Stimulated activated CD8-positive, alpha-beta memory T cell treated with anti-CD3 and anti-CD28 coated beads, Interleukin-4, amount 100 ng/mL, for 24 hours (primary cell): ENCODE measurements around the gene SMARCA2.
A peak's percentile ranks its signal among the peaks of the same experiment; 100 is the strongest.
"Not testable (repeated sequence)": the region's sequence is repeated elsewhere in the genome, so short reads cannot be mapped to it uniquely, and the experiment has no call there.

Experiments used
- DNase-seq: peaks from one replicate; pipeline ENCODE4 v3.0.0-alpha.2; 2020; ENCODE audit warnings: low read depth

SMARCA2 gene

GRCh38 chr9:2144619-2145018 lies 129.5 kb downstream of the SMARCA2 start:
- DNase-seq = no peak

GRCh38 chr9:2145746-2146145 lies 130.6 kb downstream of the SMARCA2 start:
- DNase-seq = no peak

GRCh38 chr9:2146700-2147099 lies 131.6 kb downstream of the SMARCA2 start:
- DNase-seq = not testable (repeated sequence)

- no peak for DNase-seq
Observed at GRCh38 chr9:2150338-2150737, 135.2 kb downstream of the SMARCA2 start.

- DNase-seq = no peak
Observed at GRCh38 chr9:2151171-2151570, 136.0 kb downstream of the SMARCA2 start.

GRCh38 chr9:2152966-2153629 lies 138.0 kb downstream of the SMARCA2 start:
- DNase-seq = no peak

- no peak for DNase-seq
Observed at GRCh38 chr9:2153630-2154217, 138.6 kb downstream of the SMARCA2 start.

GRCh38 chr9:2154731-2155130 lies 139.6 kb downstream of the SMARCA2 start:
- no peak for DNase-seq

GRCh38 chr9:2155966-2156365 lies 140.8 kb downstream of the SMARCA2 start:
- DNase-seq = no peak

- DNase-seq = peak; percentile 19
Observed at GRCh38 chr9:2157277-2158110, 142.3 kb downstream of the SMARCA2 start.

- DNase-seq = no peak
Observed at GRCh38 chr9:2158111-2158610, 143.0 kb downstream of the SMARCA2 start.

- no peak for DNase-seq
Observed at GRCh38 chr9:2158766-2159430, 143.8 kb downstream of the SMARCA2 start.

GRCh38 chr9:2159521-2160454 lies 144.6 kb downstream of the SMARCA2 start:
- DNase-seq = no peak

GRCh38 chr9:2161661-2162060 lies 146.5 kb downstream of the SMARCA2 start:
- DNase-seq = no peak

GRCh38 chr9:2163231-2163885 lies 148.2 kb downstream of the SMARCA2 start:
- no peak for DNase-seq

GRCh38 chr9:2164268-2164667 lies 149.1 kb downstream of the SMARCA2 start:
- no peak for DNase-seq

GRCh38 chr9:2166203-2166602 lies 151.1 kb downstream of the SMARCA2 start:
- no peak for DNase-seq

GRCh38 chr9:2169035-2169434 lies 153.9 kb downstream of the SMARCA2 start:
- DNase-seq = no peak

- DNase-seq = no peak
Observed at GRCh38 chr9:2170722-2171121, 155.6 kb downstream of the SMARCA2 start.

GRCh38 chr9:2173170-2173569 lies 158.0 kb downstream of the SMARCA2 start:
- no peak for DNase-seq

- no peak for DNase-seq
Observed at GRCh38 chr9:2173861-2174260, 158.7 kb downstream of the SMARCA2 start.
